22Rv1 (cell line): Measurements from ENCODE around the gene MCEE.

Experiments
- ZFX ChIP-seq: fragments of 450-650 bp; IDR thresholded peaks from 2 replicates; pipeline ENCODE4 v1.6.1; 2017; ENCODE audit warnings: antibody characterized with exemption, borderline replicate concordance
- TF ChIP-seq, protein P1 (sequence below): fragments of 450-650 bp; IDR thresholded peaks from 2 replicates; pipeline ENCODE4 v1.5.1; 2017; ENCODE audit warnings: mild to moderate bottlenecking

DNA sequence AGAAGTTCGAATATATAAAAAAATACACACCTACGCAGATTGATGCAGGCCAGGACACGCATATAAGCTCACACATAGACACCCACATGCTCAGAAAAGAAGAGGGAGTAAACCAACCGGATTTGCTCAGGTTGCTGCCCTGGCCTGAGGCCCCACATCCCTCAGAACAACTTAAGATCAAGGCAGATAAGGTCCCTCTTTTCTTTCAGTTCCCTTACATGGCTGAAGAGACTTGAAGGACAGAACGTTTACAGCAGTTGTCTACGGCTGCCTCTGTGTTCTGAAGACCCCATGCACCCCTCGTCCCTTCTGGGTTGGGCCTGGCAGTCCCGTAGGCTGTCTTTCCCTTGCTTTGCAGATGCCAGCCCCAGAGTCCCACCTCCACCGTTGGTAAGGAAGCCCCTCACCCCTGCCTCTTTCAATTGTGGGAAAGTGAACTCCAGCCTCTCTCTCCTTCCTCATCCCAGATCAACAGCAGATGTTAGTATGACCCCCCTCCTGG is 65.9 kb downstream of the MCEE start:
- TF ChIP-seq, protein P1, sequence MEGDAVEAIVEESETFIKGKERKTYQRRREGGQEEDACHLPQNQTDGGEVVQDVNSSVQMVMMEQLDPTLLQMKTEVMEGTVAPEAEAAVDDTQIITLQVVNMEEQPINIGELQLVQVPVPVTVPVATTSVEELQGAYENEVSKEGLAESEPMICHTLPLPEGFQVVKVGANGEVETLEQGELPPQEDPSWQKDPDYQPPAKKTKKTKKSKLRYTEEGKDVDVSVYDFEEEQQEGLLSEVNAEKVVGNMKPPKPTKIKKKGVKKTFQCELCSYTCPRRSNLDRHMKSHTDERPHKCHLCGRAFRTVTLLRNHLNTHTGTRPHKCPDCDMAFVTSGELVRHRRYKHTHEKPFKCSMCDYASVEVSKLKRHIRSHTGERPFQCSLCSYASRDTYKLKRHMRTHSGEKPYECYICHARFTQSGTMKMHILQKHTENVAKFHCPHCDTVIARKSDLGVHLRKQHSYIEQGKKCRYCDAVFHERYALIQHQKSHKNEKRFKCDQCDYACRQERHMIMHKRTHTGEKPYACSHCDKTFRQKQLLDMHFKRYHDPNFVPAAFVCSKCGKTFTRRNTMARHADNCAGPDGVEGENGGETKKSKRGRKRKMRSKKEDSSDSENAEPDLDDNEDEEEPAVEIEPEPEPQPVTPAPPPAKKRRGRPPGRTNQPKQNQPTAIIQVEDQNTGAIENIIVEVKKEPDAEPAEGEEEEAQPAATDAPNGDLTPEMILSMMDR = no peak
- no peak for TF ChIP-seq ZFX
